K562 (cell line): ENCODE results near the gene SMARCD2. TPM values are rescaled to one million over a fixed set of nuclear protein-coding genes. Genes with fewer than 3 reads are reported as not detected.
A peak's percentile ranks its signal among the peaks of the same experiment; 100 is the strongest.

Experiments
- CBFB ChIP-seq: sonication (generic); formaldehyde crosslinking; IDR thresholded peaks from 2 replicates; pipeline ENCODE4 v1.4.0; 2020; ENCODE audit warnings: mild to moderate bottlenecking, missing genetic modification reagents
- CBX8 ChIP-seq: fragments of 200-600 bp; sonication (generic); IDR thresholded peaks from 2 replicates; pipeline ENCODE4 v1.6.1; 2012; ENCODE audit warnings: borderline replicate concordance, mixed run types, low read depth, mild to moderate bottlenecking, moderate library complexity, mixed read lengths, low read length, control low read depth, inconsistent platforms; ENCODE audit not compliant: poor library complexity, severe bottlenecking; ENCODE audit errors: extremely low read depth
- CREB5 ChIP-seq: fragments of 250-450 bp; sonication (Bioruptor Pico); IDR thresholded peaks from 2 replicates; pipeline ENCODE4 v1.5.0; 2020; ENCODE audit warnings: mild to moderate bottlenecking
- FOXM1 ChIP-seq, 2 experiments: fragments of 450-650 bp in 1 of 2; sonication (generic) in 1 of 2; formaldehyde crosslinking in 1 of 2; IDR thresholded peaks; 2 replicates each; pipeline versions ENCODE4 v1.6.1 to v1.9.0; 2017 to 2022; ENCODE audit warnings: low read depth in 2 of 2, mild to moderate bottlenecking in 2 of 2, missing genetic modification reagents in 1 of 2, moderate library complexity in 1 of 2
- HMG20A ChIP-seq: fragments of 450-650 bp; formaldehyde crosslinking; conservative IDR thresholded peaks from 2 replicates; pipeline ENCODE4 v1.4.0; 2020; ENCODE audit warnings: mild to moderate bottlenecking, mixed read lengths
- JUN ChIP-seq, 2 experiments: sonication (generic) in 1 of 2; formaldehyde crosslinking in 1 of 2; IDR thresholded peaks; 2 replicates each; pipeline versions ENCODE4 v1.6.1 to v1.8.0; 2012 to 2022; ENCODE audit warnings: borderline replicate concordance in 2 of 2, mild to moderate bottlenecking in 2 of 2, improper control_type of control experiment in 1 of 2, low read depth in 1 of 2, low read length in 1 of 2, missing genetic modification reagents in 1 of 2
- MCM2 ChIP-seq: fragments of 450-650 bp; IDR thresholded peaks from 2 replicates; pipeline ENCODE4 v1.6.1; 2017; ENCODE audit warnings: low read depth, mild to moderate bottlenecking
- MCM3 ChIP-seq: fragments of 450-650 bp; IDR thresholded peaks from 2 replicates; pipeline ENCODE4 v1.6.1; 2016
- MTF1 ChIP-seq: fragments of 250-450 bp; sonication (Bioruptor Pico); IDR thresholded peaks from 2 replicates; pipeline ENCODE4 v1.9.0; 2021; ENCODE audit warnings: moderate library complexity, mild to moderate bottlenecking, inconsistent platforms, borderline replicate concordance
- MXD1 ChIP-seq: fragments of 250-450 bp; sonication (Bioruptor Pico); IDR thresholded peaks from 2 replicates; pipeline ENCODE4 v1.8.0; 2021; ENCODE audit warnings: borderline replicate concordance, mild to moderate bottlenecking, moderate library complexity; ENCODE audit not compliant: poor library complexity, severe bottlenecking
- NFE2 ChIP-seq: IDR thresholded peaks from 2 replicates; pipeline ENCODE4 v1.6.1; 2014; ENCODE audit warnings: antibody characterized with exemption, low read depth
- PHF8 ChIP-seq: fragments of 200-600 bp; sonication (generic); IDR thresholded peaks from 2 replicates; pipeline ENCODE4 v1.6.1; 2012; ENCODE audit warnings: mixed run types, mild to moderate bottlenecking, inconsistent platforms, low read length, moderate library complexity, borderline replicate concordance
- RHOXF2B ChIP-seq: fragments of 250-450 bp; sonication (Bioruptor Pico); conservative IDR thresholded peaks from 2 replicates; pipeline ENCODE4 v1.5.1; 2021
- SETDB1 ChIP-seq: IDR thresholded peaks from one replicate; pipeline ENCODE4 v1.6.1; 2012; ENCODE audit warnings: low read length, control low read depth, inconsistent platforms
- SMC3 ChIP-seq: conservative IDR thresholded peaks from 2 replicates; pipeline ENCODE4 v1.6.1; 2011; ENCODE audit warnings: low read depth, low read length, improper control_type of control experiment; ENCODE audit not compliant: insufficient read depth
- polyA plus RNA-seq, 8 experiments: library from polyadenylated mRNA; depleted of rRNA in 4 of 8; stranded (reverse) in 5 of 8; unstranded in 3 of 8; fragments of >200 nt; fragmentation: Nextera tagmentation in 2 of 8; fragmentation: Illumina TruSeq in 1 of 8; extraction: Ambion mirVana in 2 of 8; extraction: Trizol in 1 of 8; gene quantifications; 2 replicates each; pipeline versions ENCODE4 v1.2.1 to v1.2.3, GENCODE V29; 2011 to 2014; ENCODE audit warnings: inconsistent platforms in 1 of 8, missing spikeins in 1 of 8
- total RNA-seq, 7 experiments: library from RNA; depleted of rRNA in 6 of 7; stranded (reverse); fragments of >200 nt in 6 of 7; fragmentation: Illumina TruSeq in 2 of 7; extraction: Trizol in 2 of 7; gene quantifications; 2 replicates each; pipeline versions ENCODE4 v1.2.1 to v1.2.3, GENCODE V29; 2011 to 2021; ENCODE audit warnings: low replicate concordance in 1 of 7
- TF ChIP-seq, protein P1 (sequence below): sonication (generic); formaldehyde crosslinking; IDR thresholded peaks from 2 replicates; pipeline ENCODE4 v1.8.0; 2023; ENCODE audit warnings: missing genetic modification reagents, mild to moderate bottlenecking, borderline replicate concordance
- TF ChIP-seq, protein P2 (sequence below): fragments of 450-650 bp; IDR thresholded peaks from one replicate; pipeline ENCODE4 v1.6.1; 2018; ENCODE audit warnings: mild to moderate bottlenecking, moderate library complexity; ENCODE audit not compliant: partially characterized antibody

SMARCD2 gene
- total and polyA plus RNA-seq, 9 of the 15 experiments (the other 6 are each of a cell fraction or from before 2014, with no cell fraction given): 1.7 to 114 (median 90.3) TPM

- TF ChIP-seq MXD1 (CRISPR knock-in tag): peak; percentile 45
- no peak for TF ChIP-seq SETDB1
- TF ChIP-seq MCM3: no peak
- no peak for TF ChIP-seq MCM2
- no peak for TF ChIP-seq CBFB (CRISPR knock-in tag)
- TF ChIP-seq SMC3: no peak
- TF ChIP-seq HMG20A: no peak
- peak; percentile 38; the same call in 1 of the 2 replicates for TF ChIP-seq JUN (IDR thresholded peaks at IDR 0.05; ENCODE audit: borderline replicate concordance, low read depth, low read length)
- no peak for TF ChIP-seq JUN (CRISPR knock-in tag; IDR thresholded peaks at IDR 0.05; ENCODE audit: borderline replicate concordance)
- 0 out of 2 replicates have a peak, but pooled peaks have one; percentile 30 for TF ChIP-seq CREB5
- TF ChIP-seq, protein P1, sequence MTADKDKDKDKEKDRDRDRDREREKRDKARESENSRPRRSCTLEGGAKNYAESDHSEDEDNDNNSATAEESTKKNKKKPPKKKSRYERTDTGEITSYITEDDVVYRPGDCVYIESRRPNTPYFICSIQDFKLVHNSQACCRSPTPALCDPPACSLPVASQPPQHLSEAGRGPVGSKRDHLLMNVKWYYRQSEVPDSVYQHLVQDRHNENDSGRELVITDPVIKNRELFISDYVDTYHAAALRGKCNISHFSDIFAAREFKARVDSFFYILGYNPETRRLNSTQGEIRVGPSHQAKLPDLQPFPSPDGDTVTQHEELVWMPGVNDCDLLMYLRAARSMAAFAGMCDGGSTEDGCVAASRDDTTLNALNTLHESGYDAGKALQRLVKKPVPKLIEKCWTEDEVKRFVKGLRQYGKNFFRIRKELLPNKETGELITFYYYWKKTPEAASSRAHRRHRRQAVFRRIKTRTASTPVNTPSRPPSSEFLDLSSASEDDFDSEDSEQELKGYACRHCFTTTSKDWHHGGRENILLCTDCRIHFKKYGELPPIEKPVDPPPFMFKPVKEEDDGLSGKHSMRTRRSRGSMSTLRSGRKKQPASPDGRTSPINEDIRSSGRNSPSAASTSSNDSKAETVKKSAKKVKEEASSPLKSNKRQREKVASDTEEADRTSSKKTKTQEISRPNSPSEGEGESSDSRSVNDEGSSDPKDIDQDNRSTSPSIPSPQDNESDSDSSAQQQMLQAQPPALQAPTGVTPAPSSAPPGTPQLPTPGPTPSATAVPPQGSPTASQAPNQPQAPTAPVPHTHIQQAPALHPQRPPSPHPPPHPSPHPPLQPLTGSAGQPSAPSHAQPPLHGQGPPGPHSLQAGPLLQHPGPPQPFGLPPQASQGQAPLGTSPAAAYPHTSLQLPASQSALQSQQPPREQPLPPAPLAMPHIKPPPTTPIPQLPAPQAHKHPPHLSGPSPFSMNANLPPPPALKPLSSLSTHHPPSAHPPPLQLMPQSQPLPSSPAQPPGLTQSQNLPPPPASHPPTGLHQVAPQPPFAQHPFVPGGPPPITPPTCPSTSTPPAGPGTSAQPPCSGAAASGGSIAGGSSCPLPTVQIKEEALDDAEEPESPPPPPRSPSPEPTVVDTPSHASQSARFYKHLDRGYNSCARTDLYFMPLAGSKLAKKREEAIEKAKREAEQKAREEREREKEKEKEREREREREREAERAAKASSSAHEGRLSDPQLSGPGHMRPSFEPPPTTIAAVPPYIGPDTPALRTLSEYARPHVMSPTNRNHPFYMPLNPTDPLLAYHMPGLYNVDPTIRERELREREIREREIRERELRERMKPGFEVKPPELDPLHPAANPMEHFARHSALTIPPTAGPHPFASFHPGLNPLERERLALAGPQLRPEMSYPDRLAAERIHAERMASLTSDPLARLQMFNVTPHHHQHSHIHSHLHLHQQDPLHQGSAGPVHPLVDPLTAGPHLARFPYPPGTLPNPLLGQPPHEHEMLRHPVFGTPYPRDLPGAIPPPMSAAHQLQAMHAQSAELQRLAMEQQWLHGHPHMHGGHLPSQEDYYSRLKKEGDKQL (CRISPR knock-in tag): no peak
- TF ChIP-seq PHF8: peak; percentile 90
- 0 out of 2 replicates have a peak, but pooled peaks have one; percentile 62 for TF ChIP-seq RHOXF2B (CRISPR knock-in tag)
- TF ChIP-seq NFE2: peak; percentile 86
- no peak for TF ChIP-seq MTF1 (CRISPR knock-in tag)
- no peak for TF ChIP-seq CBX8
- TF ChIP-seq, protein P2, sequence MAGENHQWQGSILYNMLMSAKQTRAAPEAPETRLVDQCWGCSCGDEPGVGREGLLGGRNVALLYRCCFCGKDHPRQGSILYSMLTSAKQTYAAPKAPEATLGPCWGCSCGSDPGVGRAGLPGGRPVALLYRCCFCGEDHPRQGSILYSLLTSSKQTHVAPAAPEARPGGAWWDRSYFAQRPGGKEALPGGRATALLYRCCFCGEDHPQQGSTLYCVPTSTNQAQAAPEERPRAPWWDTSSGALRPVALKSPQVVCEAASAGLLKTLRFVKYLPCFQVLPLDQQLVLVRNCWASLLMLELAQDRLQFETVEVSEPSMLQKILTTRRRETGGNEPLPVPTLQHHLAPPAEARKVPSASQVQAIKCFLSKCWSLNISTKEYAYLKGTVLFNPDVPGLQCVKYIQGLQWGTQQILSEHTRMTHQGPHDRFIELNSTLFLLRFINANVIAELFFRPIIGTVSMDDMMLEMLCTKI: no peak
- 0 out of 2 replicates have a peak, but pooled peaks have one; percentile 10 for TF ChIP-seq FOXM1 (IDR thresholded peaks at IDR 0.05; ENCODE audit: low read depth)
- no peak for TF ChIP-seq FOXM1 (CRISPR knock-in tag; IDR thresholded peaks at IDR 0.05; ENCODE audit: low read depth)
Observed at GRCh38 chr17:63827002-63827800, 15.3 kb downstream of the SMARCD2 start, which contains the start of the genes FTSJ3 and PSMC5 (continued).
